Lung (tissue), 12 donors: ENCODE results near the gene SEC23IP. TPM values are rescaled to one million over a fixed set of nuclear protein-coding genes. Genes with fewer than 3 reads are reported as not detected.

ENCODE experiments used
- ATAC-seq: fragments of 200-7000 bp; cut with Tn5 transposase; one replicate; pipeline ENCODE4 v1.9.1; 2020; ENCODE audit warnings: moderate number of reproducible peaks; ENCODE audit not compliant: insufficient read depth, low FRiP score
- DNase-seq, 3 donors: peaks; one replicate each; pipeline ENCODE4 v3.0.0-alpha.2; 2013 to 2017
- H3K27ac ChIP-seq, 2 donors: one replicate each; pipeline ENCODE4 v1.5.1; 2013; ENCODE audit warnings: mild to moderate bottlenecking in 2 of 2, moderate library complexity in 2 of 2, control low read depth in 1 of 2, inconsistent platforms in 1 of 2, low read depth in 1 of 2, low read length in 1 of 2
- H3K27me3 ChIP-seq, 3 donors: one replicate each; pipeline ENCODE4 v1.5.1; 2013; ENCODE audit warnings: low read length in 2 of 3; ENCODE audit not compliant: control insufficient read depth in 3 of 3, insufficient read depth in 3 of 3
- H3K36me3 ChIP-seq, 4 donors: one replicate each; pipeline ENCODE4 v1.5.1; 2013; ENCODE audit warnings: low read length in 4 of 4, mild to moderate bottlenecking in 1 of 4, moderate library complexity in 1 of 4; ENCODE audit not compliant: control insufficient read depth in 4 of 4, insufficient read depth in 4 of 4
- H3K4me1 ChIP-seq, 5 donors: one replicate each; pipeline ENCODE4 v1.5.1; 2013; ENCODE audit warnings: low read length in 5 of 5, mild to moderate bottlenecking in 2 of 5, moderate library complexity in 1 of 5; ENCODE audit not compliant: control insufficient read depth in 5 of 5, insufficient read depth in 5 of 5
- H3K4me3 ChIP-seq: one replicate; pipeline ENCODE4 v1.5.1; 2013; ENCODE audit warnings: mild to moderate bottlenecking, control low read depth, moderate library complexity
- H3K9ac ChIP-seq, 2 donors: one replicate each; pipeline ENCODE4 v1.5.1; 2013; ENCODE audit warnings: low read length in 2 of 2, control low read depth in 1 of 2; ENCODE audit not compliant: insufficient read depth in 1 of 2
- H3K9me3 ChIP-seq, 4 donors: one replicate each; pipeline ENCODE4 v1.5.1; 2013; ENCODE audit warnings: low read length in 3 of 4, mild to moderate bottlenecking in 1 of 4, moderate library complexity in 1 of 4; ENCODE audit not compliant: control insufficient read depth in 4 of 4, insufficient read depth in 3 of 4
- WGBS, 2 donors: extraction: QIAGEN DNeasy Blood & Tissue Kit; methylation state at CpG; one replicate each; pipeline ENCODE4 v1.1.7; 2013; 5-methylcytosine and 5-hydroxymethylcytosine counted together
- polyA plus RNA-seq, 2 donors: library from polyadenylated mRNA; stranded (reverse); fragments of 200-250 nt; gene quantifications; one replicate each; pipeline ENCODE4 v1.2.1, GENCODE V29; 2013
- total RNA-seq, 2 donors: library from RNA; depleted of rRNA in 1 of 2; stranded (reverse); fragments of >200 nt in 1 of 2; gene quantifications; one replicate each; pipeline ENCODE4 v1.2.1, GENCODE V29; 2014 to 2021
- TF ChIP-seq, protein P1 (sequence below): IDR thresholded peaks from 2 replicates; pipeline ENCODE4 v1.5.1; 2012; ENCODE audit warnings: mild to moderate bottlenecking; ENCODE audit errors: control extremely low read depth, extremely low read depth
- donor health status: control.
- donor health status: control.
- donor health status: Bipolar disorder and iron deficiency.
- donor health status: healthy.
- donor health status: DM: yes; HTN: yes; CAD: no.

Gene SEC23IP
- total and polyA plus RNA-seq, 4 donors: 9.3 to 69.4 (median 30.1) TPM

DNA sequence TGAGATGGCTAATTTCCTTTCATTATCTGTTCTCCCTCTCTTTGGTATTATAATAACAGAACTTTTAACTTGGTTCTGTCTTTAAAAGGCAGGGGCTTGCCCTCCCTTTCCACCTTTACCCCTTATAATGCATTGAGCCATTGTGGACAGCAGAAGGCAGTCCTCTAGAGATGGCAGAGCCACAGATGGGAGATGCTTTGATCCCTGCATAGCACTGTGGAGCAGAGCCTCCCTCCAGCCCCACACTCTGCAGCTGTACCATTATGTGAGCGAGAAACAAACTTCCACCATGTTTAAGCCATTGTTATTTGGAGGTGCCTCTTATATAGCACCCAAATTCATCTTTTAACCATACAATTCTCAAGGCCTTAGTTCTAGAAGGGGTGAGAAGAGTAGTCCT is 78.4 kb downstream of the SEC23IP start:
- 93 to 95% methylated on average over 1 of the region's 1 CpG for WGBS, 2 donors
- Histone ChIP-seq H3K27ac (no peak overlapping the region), H3K36me3 (no peaks in the 10 kb centered on the region), H3K4me1 (peaks cover 0 to 9% (median 0%) of the 10 kb centered on the region in 5 donors), H3K9me3 (peaks cover 0 to 9% (median 4%) of the 10 kb centered on the region in 4 donors), H3K9ac (no peak overlapping the region), H3K4me3 (no peak overlapping the region), H3K27me3 (no peaks in the 10 kb centered on the region)
- TF ChIP-seq, protein P1, sequence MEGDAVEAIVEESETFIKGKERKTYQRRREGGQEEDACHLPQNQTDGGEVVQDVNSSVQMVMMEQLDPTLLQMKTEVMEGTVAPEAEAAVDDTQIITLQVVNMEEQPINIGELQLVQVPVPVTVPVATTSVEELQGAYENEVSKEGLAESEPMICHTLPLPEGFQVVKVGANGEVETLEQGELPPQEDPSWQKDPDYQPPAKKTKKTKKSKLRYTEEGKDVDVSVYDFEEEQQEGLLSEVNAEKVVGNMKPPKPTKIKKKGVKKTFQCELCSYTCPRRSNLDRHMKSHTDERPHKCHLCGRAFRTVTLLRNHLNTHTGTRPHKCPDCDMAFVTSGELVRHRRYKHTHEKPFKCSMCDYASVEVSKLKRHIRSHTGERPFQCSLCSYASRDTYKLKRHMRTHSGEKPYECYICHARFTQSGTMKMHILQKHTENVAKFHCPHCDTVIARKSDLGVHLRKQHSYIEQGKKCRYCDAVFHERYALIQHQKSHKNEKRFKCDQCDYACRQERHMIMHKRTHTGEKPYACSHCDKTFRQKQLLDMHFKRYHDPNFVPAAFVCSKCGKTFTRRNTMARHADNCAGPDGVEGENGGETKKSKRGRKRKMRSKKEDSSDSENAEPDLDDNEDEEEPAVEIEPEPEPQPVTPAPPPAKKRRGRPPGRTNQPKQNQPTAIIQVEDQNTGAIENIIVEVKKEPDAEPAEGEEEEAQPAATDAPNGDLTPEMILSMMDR: no peak
- no peak for DNase-seq
- no peak for ATAC-seq

DNA sequence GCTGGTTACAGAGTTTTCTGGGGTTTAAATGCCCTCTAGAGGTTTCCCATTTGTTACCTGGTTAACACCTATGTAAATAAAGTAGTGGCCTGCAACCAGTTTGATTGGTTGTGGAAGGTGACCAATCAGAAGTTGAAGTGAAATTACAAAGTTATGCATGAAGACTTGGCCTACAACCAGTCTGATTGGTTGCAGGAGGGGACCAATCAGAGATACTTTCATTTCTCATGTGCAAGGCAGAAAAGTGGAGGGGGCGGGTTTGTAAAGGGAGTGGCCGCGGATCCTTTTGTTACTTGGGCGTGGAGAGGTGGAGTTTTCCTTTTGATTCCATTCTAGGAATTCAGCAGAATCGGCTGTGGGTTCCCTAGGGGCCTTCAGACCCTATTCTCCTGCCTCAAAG is 80.8 kb downstream of the SEC23IP start:
- Histone ChIP-seq H3K36me3 (no peaks in the 10 kb centered on the region), H3K4me3 (no peak overlapping the region), H3K27me3 (peaks cover 0 to 3% (median 0%) of the 10 kb centered on the region in 3 donors), H3K27ac (no peak overlapping the region), H3K9me3 (no peaks in the 10 kb centered on the region), H3K4me1 (peaks cover 0 to 9% (median 0%) of the 10 kb centered on the region in 5 donors), H3K9ac (no peak overlapping the region)
- DNase-seq (no peak), ATAC-seq (no peak)
- TF ChIP-seq, protein P1: no peak
- WGBS, 2 donors: 60 to 84% methylated on average over 5 of the region's 5 CpGs

- no peak overlapping the region for H3K9ac ChIP-seq
- ATAC-seq (no peak), DNase-seq (no peak)
- peaks cover 0 to 3% (median 0%) of the 10 kb centered on the region in 3 donors for H3K27me3 ChIP-seq
- 43 to 52% methylated on average over 3 of the region's 3 CpGs for WGBS, 2 donors
- H3K4me1 ChIP-seq: peaks cover 0 to 1% (median 0%) of the 10 kb centered on the region in 5 donors
- no peak overlapping the region for H3K4me3 ChIP-seq
- TF ChIP-seq, protein P1: no peak
- no peaks in the 10 kb centered on the region for H3K36me3 ChIP-seq
- H3K9me3 ChIP-seq: no peaks in the 10 kb centered on the region
- H3K27ac ChIP-seq: no peak overlapping the region
Observed at GRCh38 chr10:119976421-119976820, 83.9 kb downstream of the SEC23IP start.
